Adipocyte (in vitro differentiated cells): ENCODE data around the gene S100P.
"Not testable (repeated sequence)": the region's sequence is repeated elsewhere in the genome, so short reads cannot be mapped to it uniquely, and the experiment has no call there.

Source experiments
- DNase-seq: peaks from one replicate; pipeline ENCODE4 v3.0.0-alpha.2; 2015; ENCODE audit warnings: low read depth
- H3K27me3 ChIP-seq: replicated peaks from 2 replicates; pipeline ENCODE4 v1.7.0; 2013; ENCODE audit warnings: mild to moderate bottlenecking, low read length, moderate library complexity; ENCODE audit not compliant: control insufficient read depth, insufficient read depth
- H3K36me3 ChIP-seq: 2 replicates; pipeline ENCODE4 v1.7.0; 2013; ENCODE audit warnings: low read length, mild to moderate bottlenecking, moderate library complexity; ENCODE audit not compliant: control insufficient read depth, insufficient read depth, severe bottlenecking
- H3K4me1 ChIP-seq: 2 replicates; pipeline ENCODE4 v1.7.0; 2013; ENCODE audit warnings: mild to moderate bottlenecking, low read length, moderate library complexity; ENCODE audit not compliant: control insufficient read depth, insufficient read depth
- H3K4me3 ChIP-seq: 2 replicates; pipeline ENCODE4 v1.7.0; 2013; ENCODE audit warnings: mild to moderate bottlenecking, low read length, moderate library complexity
- H3K9ac ChIP-seq: 2 replicates; pipeline ENCODE4 v1.7.0; 2013; ENCODE audit warnings: mild to moderate bottlenecking, low read length, moderate library complexity
- H3K9me3 ChIP-seq: 2 replicates; pipeline ENCODE4 v1.7.0; 2013; ENCODE audit warnings: mild to moderate bottlenecking, low read length, moderate library complexity; ENCODE audit not compliant: control insufficient read depth

Gene S100P

GRCh38 chr4:6716958-6717655 lies 23.4 kb downstream of the S100P start:
- peak; percentile 30 for DNase-seq
- H3K4me1 ChIP-seq = peaks cover 20% of the 10 kb centered on the region
- H3K9me3 ChIP-seq = no peaks in the 10 kb centered on the region

DNA sequence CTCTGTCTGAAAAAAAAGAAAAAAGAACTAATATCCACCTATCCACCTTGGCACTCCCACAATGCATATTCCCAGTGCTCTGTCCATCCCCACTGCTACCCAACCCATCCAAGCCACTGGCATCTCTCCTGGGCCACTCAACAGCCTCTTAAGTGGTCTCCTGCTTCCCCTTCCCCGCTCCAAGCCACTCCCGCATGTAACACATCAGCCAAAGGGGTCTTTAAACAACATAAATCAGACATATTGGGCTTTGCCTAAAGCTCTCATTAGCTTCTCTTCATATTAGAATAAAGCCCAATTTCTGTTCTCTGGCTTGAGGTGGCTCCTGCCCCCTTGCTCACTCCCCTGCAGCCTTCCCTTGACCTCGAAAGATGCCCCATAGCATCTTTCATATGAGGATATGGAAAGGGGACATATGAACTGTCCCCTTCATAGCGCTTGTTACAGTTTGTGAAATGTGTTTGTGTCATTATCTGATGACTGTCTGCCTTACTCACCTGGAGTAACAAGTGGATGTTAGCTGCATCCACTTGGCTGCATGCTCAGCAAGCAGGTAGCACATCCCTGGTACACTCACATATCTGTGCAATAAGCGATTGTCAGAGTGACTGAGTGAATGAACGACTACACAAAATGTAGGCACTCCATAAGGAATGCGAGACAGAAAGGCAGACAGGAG lies 25.4 kb downstream of the S100P start:
- Histone ChIP-seq H3K4me3 (no peak overlapping the region), H3K9ac (no peak overlapping the region), H3K36me3 (no peaks in the 10 kb centered on the region), H3K9me3 (no peaks in the 10 kb centered on the region), H3K4me1 (peaks cover 21% of the 10 kb centered on the region), H3K27me3 (no peaks in the 10 kb centered on the region)
- no peak for DNase-seq

More at GRCh38 chr4:6716958-6717655, 23.4 kb downstream of the S100P start:
- Histone ChIP-seq H3K27me3 (no peaks in the 10 kb centered on the region), H3K4me3 (peak overlapping the region; percentile 88), H3K9ac (peak overlapping the region; percentile 94), H3K36me3 (no peaks in the 10 kb centered on the region)

DNA sequence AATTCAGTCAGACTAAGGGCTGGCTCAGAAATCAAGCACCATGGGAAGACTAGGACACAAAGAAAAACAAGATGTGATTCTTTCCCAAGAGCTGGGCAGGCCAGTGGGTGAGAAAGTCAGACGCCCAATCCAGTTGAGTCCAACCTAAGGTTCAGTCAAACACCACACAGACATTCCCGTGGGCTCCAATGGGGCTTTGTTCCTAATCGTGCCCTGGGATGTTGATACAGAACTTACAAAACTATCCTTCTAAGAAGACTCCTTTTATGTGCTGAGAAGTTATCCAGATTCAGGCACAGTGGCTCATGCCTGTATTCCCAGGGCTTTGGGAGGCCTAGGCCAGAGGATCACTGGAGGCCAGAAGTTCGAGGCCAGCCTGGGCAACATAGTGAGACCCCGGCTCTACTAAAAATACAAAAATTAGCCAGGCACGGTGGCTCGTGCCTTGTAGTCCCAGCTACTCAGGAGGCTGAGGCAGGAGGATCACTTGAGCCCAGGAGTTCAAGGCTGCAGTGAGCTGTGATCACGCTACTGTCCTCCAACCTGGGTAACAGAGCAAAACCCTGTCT lies 26.0 kb downstream of the S100P start:
- Histone ChIP-seq H3K36me3 (no peaks in the 10 kb centered on the region), H3K4me1 (peaks cover 27% of the 10 kb centered on the region), H3K9ac (peak overlapping the region; percentile 40), H3K4me3 (no peak overlapping the region), H3K9me3 (no peaks in the 10 kb centered on the region), H3K27me3 (no peaks in the 10 kb centered on the region)
- DNase-seq = no peak

GRCh38 chr4:6720202-6720699 lies 26.6 kb downstream of the S100P start:
- Histone ChIP-seq H3K9me3 (no peaks in the 10 kb centered on the region), H3K36me3 (no peaks in the 10 kb centered on the region), H3K4me3 (no peak overlapping the region), H3K27me3 (no peaks in the 10 kb centered on the region), H3K4me1 (peaks cover 30% of the 10 kb centered on the region), H3K9ac (peak overlapping the region; percentile 40)
- DNase-seq = peak; percentile 93

DNA sequence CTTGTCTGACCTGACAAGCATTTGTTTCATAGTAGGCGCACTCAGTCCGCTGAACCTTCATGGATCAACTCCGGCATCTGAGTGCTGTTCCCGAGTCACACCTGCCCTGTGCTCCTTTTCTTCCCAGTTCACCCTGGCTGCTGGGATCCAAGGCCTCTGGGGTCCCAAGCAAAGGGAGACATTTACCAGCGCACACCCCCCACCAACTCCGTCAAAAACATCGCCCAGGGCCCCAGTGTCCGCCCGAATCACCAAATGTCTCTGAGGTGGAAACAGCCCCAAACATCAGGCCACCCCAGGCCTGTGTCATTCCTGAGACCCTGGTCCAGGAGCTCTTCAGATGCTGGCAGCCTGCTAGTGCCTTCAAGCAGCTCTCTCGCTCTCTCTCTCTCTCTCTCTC lies 27.4 kb downstream of the S100P start:
- Histone ChIP-seq H3K9me3 (no peaks in the 10 kb centered on the region), H3K4me1 (peaks cover 25% of the 10 kb centered on the region), H3K4me3 (no peak overlapping the region), H3K27me3 (no peaks in the 10 kb centered on the region), H3K9ac (no peak overlapping the region), H3K36me3 (no peaks in the 10 kb centered on the region)
- DNase-seq = no peak

GRCh38 chr4:6722891-6723290 lies 29.2 kb downstream of the S100P start:
- H3K4me1 ChIP-seq = peaks cover 22% of the 10 kb centered on the region
- no peak for DNase-seq
- no peak overlapping the region for H3K9ac ChIP-seq
- H3K27me3 ChIP-seq = no peaks in the 10 kb centered on the region
- no peaks in the 10 kb centered on the region for H3K36me3 ChIP-seq
- no peaks in the 10 kb centered on the region for H3K9me3 ChIP-seq
- no peak overlapping the region for H3K4me3 ChIP-seq

DNA sequence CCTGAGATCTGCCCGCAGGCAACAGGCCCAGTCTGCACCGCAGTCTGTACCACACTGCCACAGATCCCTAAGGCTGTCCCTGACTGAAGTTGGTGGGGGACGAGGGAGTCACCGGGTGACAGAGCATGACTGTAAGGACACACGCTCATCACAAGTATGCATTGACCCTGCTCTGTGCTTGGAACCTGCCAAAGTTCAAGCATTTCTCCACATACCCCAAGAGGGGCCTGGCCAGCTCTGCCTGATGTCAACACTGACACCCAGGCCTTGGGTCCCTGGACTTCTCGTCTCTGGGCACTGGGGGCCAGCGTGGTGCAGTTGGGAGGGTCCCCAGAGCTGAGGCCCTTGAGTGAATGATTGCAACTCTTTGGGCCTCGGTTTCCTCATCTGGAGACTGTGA lies 30.2 kb downstream of the S100P start:
- Histone ChIP-seq H3K4me3 (no peak overlapping the region), H3K9ac (no peak overlapping the region), H3K9me3 (no peaks in the 10 kb centered on the region), H3K4me1 (peaks cover 18% of the 10 kb centered on the region), H3K36me3 (no peaks in the 10 kb centered on the region), H3K27me3 (no peaks in the 10 kb centered on the region)
- no peak for DNase-seq

DNA sequence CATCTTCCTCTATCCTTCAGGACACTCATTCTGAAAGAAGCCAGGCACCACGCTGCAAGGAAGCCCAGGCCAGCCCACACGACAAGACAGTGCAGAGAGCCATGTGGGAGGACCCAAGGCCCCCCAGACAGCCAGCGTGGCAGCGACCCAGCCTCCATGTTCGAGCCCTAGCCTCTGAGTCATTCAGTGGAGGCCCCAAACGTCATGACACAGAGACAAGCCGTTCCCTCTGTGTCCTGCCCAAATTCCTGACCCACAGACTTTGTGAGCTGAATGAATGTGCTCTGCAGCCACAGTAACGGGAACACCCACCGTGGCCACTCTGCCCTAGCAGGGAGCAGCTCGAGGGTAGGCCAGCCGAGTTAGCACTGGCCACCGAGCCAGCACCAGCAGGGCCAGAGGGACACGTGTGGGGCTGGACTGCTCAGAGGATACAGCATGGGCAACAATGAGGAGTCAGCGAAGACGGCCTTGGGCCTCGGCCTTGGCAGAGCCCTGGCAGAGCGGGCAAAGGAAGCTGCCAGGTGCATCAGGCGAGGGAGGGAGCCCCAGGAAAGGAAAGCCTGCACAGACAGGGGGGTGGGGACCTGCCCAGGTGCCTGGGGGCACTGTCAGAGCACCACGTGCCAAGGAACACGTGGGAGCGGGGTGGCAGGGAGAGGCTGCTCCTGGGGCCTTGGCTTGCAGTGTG lies 30.9 kb downstream of the S100P start:
- Histone ChIP-seq H3K36me3 (no peaks in the 10 kb centered on the region), H3K9me3 (no peaks in the 10 kb centered on the region), H3K27me3 (no peaks in the 10 kb centered on the region), H3K9ac (peak overlapping the region; percentile 62), H3K4me3 (no peak overlapping the region), H3K4me1 (peaks cover 18% of the 10 kb centered on the region)
- peak; percentile 40 for DNase-seq

DNA sequence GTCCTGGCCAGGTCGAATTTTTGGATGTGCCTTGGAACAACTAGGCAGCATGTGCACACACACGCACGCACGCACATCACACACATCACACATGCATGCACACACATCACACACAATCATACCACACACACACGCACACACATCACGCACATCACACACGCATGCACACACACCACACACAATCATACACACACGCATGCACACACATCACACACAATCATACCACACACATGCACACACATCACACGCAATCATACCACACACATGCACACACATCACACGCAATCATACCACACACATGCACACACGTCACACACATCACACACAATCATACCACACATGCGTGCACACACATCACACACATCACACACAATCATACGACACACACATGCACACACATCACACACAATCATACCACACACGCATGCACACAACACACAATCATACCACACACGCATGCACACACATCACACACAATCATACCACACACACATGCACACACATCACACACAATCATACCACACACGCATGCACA lies 31.8 kb downstream of the S100P start:
- H3K27me3 ChIP-seq, H3K4me3 ChIP-seq, H3K36me3 ChIP-seq: not testable (repeated sequence)

DNA sequence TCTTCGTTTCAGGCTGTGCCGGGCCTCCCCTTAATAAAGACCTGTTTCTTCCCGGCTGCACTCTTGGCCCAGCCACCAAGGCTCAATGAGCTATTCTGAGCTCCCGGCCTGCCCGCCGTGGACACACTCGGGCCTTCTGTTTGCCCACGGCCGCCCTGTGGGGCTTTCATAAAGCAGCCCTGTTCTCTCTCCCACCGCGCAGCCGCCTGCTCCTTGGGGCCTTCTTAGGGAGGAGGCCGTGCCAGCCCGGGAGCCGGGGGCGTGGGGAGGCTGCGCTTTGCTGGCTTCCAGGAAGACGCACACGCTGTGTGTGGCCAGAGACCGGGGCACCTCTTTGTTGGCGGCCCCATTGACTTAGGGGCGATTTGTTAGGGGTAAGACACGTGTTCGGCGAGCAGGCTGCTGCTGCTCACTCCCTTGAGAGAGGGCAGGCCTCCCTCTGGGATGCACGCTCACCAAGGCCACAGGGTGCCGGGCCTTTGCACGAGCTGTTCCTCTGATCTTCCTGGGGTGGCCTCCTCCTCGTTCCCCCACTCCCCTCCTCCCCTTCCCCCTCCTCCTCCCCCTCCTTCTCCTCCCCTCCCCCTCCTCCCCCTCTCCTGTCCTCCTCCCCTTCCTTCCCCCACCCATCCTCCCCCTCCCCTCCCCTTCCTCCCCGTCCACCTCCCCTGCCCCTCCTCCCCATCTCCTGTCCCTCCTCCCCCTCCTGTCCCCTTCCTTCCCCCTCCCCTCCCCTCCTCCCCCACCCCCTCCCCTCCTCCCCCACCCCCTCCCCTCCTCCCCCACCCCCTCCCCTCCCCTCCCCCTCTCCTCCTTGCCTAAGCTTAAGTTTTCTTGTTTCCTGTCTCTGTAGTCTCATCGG lies 33.6 kb downstream of the S100P start:
- Histone ChIP-seq H3K27me3 (no peaks in the 10 kb centered on the region), H3K36me3 (no peaks in the 10 kb centered on the region), H3K9ac (peak overlapping the region; percentile 71), H3K4me1 (peaks cover 27% of the 10 kb centered on the region), H3K4me3 (no peak overlapping the region), H3K9me3 (no peaks in the 10 kb centered on the region)
- DNase-seq = peak; percentile 66

More for the DNA sequence above, 31.8 kb downstream of the S100P start:
- not testable (repeated sequence) for DNase-seq, H3K9me3 ChIP-seq, H3K9ac ChIP-seq
- peaks cover 20% of the 10 kb centered on the region for H3K4me1 ChIP-seq
